Colonic mucosa (tissue), 4 donors: ENCODE measurements around the gene FBXL4. TPM values are rescaled to one million over a fixed set of nuclear protein-coding genes. Genes with fewer than 3 reads are reported as not detected.
A peak's percentile ranks its signal among the peaks of the same experiment; 100 is the strongest.

ENCODE experiments used
- DNase-seq: peaks from one replicate; pipeline ENCODE4 v3.0.0-alpha.2; 2020
- H3K27ac ChIP-seq: fragments of 200-600 bp; one replicate; pipeline ENCODE4 v1.8.0; 2021
- H3K27me3 ChIP-seq: fragments of 200-600 bp; one replicate; pipeline ENCODE4 v1.8.0; 2021
- H3K36me3 ChIP-seq: fragments of 200-600 bp; one replicate; pipeline ENCODE4 v1.8.0; 2021
- H3K4me1 ChIP-seq: fragments of 200-600 bp; one replicate; pipeline ENCODE4 v1.8.0; 2021; ENCODE audit warnings: mild to moderate bottlenecking
- H3K4me3 ChIP-seq: fragments of 200-600 bp; one replicate; pipeline ENCODE4 v1.8.0; 2021
- H3K9ac ChIP-seq, 2 donors: one replicate each; pipeline ENCODE4 v1.7.0; 2013; ENCODE audit warnings: control low read depth in 2 of 2, low read depth in 2 of 2, low read length in 2 of 2
- H3K9me3 ChIP-seq: fragments of 200-600 bp; one replicate; pipeline ENCODE4 v1.8.0; 2021
- intact Hi-C: fragments of 100-400 bp; cut with DNase I; formaldehyde crosslinking; loops from one replicate; pipeline ENCODE4 v1.14.1; 2022
- total RNA-seq, 2 donors: library from RNA; stranded (reverse); fragmentation: NEBNext Ultra II Directional in 1 of 2; extraction: Animal tissue kit (Norgen Biotek cat#: 25700) in 1 of 2; gene quantifications; one replicate each; pipeline ENCODE4 v1.2.1, GENCODE V29; 2021
- TF ChIP-seq, protein P1 (sequence below): fragments of 200-600 bp; IDR thresholded peaks from one replicate; pipeline ENCODE4 v1.8.0; 2022; ENCODE audit warnings: antibody characterized with exemption, mild to moderate bottlenecking
- donor health status: healthy.
- donor health status: DM: no; HTN: no; CAD: no.
- donor health status: DM: no; HTN: no; CAD: no.

The FBXL4 gene
- total RNA-seq, 2 donors from 2014 or later, result 10.6 to 16.1 TPM

DNA sequence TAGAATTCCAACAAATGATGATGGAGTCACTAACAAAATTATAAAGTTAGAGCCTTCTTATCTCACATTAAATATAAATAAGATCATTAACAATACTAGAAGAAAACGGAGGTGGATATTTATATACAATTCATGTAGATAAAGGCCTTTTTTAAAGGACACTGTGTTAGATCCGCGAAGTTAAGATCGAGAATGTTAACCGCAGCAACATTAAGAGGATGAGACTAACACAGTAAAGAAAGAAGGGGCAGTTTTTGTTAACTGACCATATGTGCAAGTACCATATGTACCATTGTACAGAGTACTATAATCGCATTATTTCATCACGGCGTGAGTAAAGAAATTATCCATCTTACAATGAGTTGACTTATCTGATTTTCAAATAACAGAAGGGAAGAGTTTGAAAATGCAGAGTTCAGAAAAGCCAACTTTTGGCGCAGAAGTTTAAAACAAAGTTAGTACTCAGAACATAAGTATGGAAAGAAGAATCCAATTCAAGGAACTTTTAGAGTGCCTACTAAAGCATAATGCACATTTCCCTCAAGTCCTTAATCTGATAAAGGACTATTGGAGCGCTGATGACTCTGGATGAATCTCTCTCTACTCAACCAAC, 1.4 kb downstream of the FBXL4 start:
- Histone ChIP-seq H3K27ac (no peak overlapping the region), H3K9ac (peak overlapping the region in 1 of 2 donors; percentile 93), H3K9me3 (no peaks in the 10 kb centered on the region), H3K4me1 (peaks cover 7% of the 10 kb centered on the region), H3K4me3 (peak overlapping the region; percentile 84), H3K27me3 (no peaks in the 10 kb centered on the region), H3K36me3 (no peaks in the 10 kb centered on the region)
- intact Hi-C loops, result no loop called here
- no peak for DNase-seq
- TF ChIP-seq, protein P1, sequence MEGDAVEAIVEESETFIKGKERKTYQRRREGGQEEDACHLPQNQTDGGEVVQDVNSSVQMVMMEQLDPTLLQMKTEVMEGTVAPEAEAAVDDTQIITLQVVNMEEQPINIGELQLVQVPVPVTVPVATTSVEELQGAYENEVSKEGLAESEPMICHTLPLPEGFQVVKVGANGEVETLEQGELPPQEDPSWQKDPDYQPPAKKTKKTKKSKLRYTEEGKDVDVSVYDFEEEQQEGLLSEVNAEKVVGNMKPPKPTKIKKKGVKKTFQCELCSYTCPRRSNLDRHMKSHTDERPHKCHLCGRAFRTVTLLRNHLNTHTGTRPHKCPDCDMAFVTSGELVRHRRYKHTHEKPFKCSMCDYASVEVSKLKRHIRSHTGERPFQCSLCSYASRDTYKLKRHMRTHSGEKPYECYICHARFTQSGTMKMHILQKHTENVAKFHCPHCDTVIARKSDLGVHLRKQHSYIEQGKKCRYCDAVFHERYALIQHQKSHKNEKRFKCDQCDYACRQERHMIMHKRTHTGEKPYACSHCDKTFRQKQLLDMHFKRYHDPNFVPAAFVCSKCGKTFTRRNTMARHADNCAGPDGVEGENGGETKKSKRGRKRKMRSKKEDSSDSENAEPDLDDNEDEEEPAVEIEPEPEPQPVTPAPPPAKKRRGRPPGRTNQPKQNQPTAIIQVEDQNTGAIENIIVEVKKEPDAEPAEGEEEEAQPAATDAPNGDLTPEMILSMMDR, result no peak

DNA sequence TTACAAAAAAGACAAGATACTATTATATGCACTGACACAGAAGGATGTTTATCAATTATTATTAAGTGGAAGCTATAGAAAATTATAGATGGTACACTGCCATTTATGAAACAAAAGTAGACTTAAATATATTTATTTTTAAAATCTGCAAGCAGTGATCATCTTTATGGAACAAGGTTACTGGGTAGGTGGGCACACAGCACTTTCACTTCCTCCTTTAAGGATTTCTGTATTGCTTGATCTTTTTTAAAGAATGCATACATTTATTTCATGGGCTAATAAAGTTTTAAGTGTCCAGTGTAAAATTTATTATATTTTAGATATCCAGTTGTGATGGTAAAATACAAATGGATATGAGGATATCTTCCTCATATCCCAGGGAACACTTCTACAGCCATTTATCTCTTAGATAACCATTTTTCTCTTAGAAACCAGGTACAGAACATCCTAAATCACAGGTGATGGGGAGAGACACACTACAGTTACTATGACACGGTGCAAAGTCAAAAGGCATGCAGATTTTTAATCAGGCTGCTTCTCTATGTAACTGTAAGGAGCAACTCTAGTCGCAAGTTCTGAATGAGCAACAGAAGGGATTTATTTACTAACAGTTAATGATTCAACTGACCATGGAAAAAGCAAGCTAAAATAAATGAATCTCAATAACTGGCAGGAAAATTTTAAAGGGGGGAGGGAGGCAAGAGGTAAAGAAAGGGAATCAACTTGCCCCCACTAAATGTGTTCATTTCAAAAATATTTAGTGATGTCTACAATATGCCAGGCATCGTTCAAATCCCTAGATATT, 2.2 kb downstream of the FBXL4 start:
- intact Hi-C loops, result no loop called here
- Histone ChIP-seq H3K9me3 (no peaks in the 10 kb centered on the region), H3K27me3 (no peaks in the 10 kb centered on the region), H3K4me3 (no peak overlapping the region), H3K9ac (no peak overlapping the region), H3K4me1 (peaks cover 7% of the 10 kb centered on the region), H3K27ac (no peak overlapping the region), H3K36me3 (no peaks in the 10 kb centered on the region)
- TF ChIP-seq, protein P1, result no peak
- no peak for DNase-seq

DNA sequence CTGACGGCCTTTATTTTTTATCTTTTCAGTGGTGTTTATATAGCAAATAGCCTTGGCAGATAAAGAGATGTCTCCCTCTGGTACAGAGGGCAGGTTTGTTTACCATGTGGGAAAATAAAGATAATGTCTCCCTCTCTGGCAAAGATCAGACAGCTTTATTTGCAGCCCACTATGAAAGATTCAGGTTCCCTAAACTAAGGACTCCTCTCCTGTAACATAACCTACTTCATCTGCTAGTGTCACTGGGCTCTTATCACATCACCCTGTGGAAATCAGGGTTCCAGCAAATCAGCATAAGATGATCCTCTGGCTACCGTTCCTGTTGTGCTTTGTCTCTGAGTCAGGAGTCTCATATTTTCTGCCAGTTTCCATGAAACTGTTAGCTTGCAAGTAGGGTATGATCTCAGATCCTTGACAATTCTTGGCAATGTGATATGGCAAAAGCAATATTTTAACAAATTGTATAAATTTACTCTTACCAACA, 3.1 kb downstream of the FBXL4 start:
- no peak for DNase-seq
- TF ChIP-seq, protein P1, result no peak
- Histone ChIP-seq H3K4me1 (peaks cover 7% of the 10 kb centered on the region), H3K4me3 (no peak overlapping the region), H3K27me3 (no peaks in the 10 kb centered on the region), H3K9ac (no peak overlapping the region), H3K9me3 (no peaks in the 10 kb centered on the region), H3K36me3 (no peaks in the 10 kb centered on the region), H3K27ac (no peak overlapping the region)
- intact Hi-C loops, result no loop called here

DNA sequence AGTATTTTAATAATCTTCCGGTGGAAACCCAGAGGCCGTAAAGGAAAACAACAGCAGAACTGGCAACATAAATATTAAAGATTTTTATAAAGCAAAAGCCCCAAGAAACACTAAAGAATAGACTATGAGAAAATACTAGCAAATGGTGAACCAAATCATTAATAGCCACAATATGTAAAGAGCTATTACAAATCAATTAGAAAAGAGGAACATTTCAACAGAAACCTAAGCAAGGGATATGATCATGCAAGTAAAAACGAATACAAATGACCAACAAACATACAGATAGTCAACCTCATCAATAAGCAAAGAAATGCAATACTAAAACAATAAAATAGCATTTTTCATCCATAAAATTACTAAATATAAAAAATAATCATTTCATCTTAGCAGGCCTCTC, 3.6 kb downstream of the FBXL4 start:
- no peak overlapping the region for H3K4me3 ChIP-seq
- intact Hi-C loops, result no loop called here
- TF ChIP-seq, protein P1, result no peak

DNA sequence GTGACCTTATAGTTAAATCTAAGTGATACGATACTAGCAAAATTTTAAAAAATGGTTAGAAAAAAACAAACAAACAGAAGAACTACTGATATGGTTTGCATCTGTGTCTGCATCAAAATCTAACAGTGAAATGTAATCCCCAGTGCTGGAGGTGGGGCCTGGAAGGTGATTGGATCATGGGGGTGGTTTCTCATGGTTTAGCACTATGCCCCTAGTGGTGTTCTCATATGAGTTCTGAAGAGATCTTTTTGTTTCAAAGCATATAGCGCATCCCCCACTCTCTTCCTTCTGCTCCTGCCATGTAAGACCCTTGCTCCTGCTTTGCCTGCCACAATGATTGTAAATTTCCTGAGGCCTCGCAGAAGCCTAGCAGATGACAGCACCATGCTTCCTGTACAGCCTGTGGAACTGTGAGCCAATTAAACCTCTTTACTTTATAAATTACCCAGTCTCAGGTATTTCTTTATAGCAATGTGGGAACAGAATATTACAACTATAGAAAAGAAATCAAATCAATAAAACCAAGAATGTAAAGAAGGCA, 5.4 kb downstream of the FBXL4 start:
- TF ChIP-seq, protein P1, result no peak
- no peak for DNase-seq
- Histone ChIP-seq H3K27ac (no peak overlapping the region), H3K4me3 (no peak overlapping the region), H3K27me3 (no peaks in the 10 kb centered on the region), H3K4me1 (peaks cover 7% of the 10 kb centered on the region), H3K9me3 (no peaks in the 10 kb centered on the region), H3K9ac (no peak overlapping the region), H3K36me3 (no peaks in the 10 kb centered on the region)
- intact Hi-C loops, result no loop called here

More for the DNA sequence above, 3.6 kb downstream of the FBXL4 start:
- no peaks in the 10 kb centered on the region for H3K27me3 ChIP-seq
- H3K9ac ChIP-seq, result no peak overlapping the region
- DNase-seq, result no peak
- H3K9me3 ChIP-seq, result no peaks in the 10 kb centered on the region
- peaks cover 7% of the 10 kb centered on the region for H3K4me1 ChIP-seq
- H3K27ac ChIP-seq, result no peak overlapping the region
- no peaks in the 10 kb centered on the region for H3K36me3 ChIP-seq
